Thoracic aorta (tissue), 2 donors: ENCODE measurements around the gene SMIM45.
A peak's percentile ranks its signal among the peaks of the same experiment; 100 is the strongest.

Experiments
- ATAC-seq: fragments of 150-250 bp; one replicate; pipeline ENCODE4 v1.8.0; 2017; ENCODE audit warnings: low read depth; ENCODE audit not compliant: insufficient number of reproducible peaks, low FRiP score
- DNase-seq: peaks from one replicate; pipeline ENCODE4 v3.0.0-alpha.2; 2020; ENCODE audit warnings: low spot score
- H3K27ac ChIP-seq, 2 donors: fragments of 200-600 bp; sonication (generic); 1 replicate in 1 of 2; 2 replicates in 1 of 2; pipeline ENCODE4 v1.5.1; 2016; ENCODE audit warnings: mild to moderate bottlenecking in 2 of 2, moderate library complexity in 2 of 2
- H3K27me3 ChIP-seq: fragments of 200-600 bp; sonication (generic); replicated peaks from 2 replicates; pipeline ENCODE4 v1.6.0; 2016; ENCODE audit warnings: mild to moderate bottlenecking; ENCODE audit not compliant: insufficient read depth
- H3K36me3 ChIP-seq: fragments of 200-600 bp; sonication (generic); one replicate; pipeline ENCODE4 v1.5.1; 2016
- H3K4me1 ChIP-seq, 2 donors: fragments of 200-600 bp; sonication (generic); 1 replicate in 1 of 2; 2 replicates in 1 of 2; pipeline versions ENCODE4 v1.5.1 to v1.6.0; 2016; ENCODE audit warnings: low read depth in 2 of 2, mild to moderate bottlenecking in 1 of 2; ENCODE audit not compliant: control insufficient read depth in 1 of 2
- H3K4me3 ChIP-seq: fragments of 200-600 bp; sonication (generic); 2 replicates; pipeline ENCODE4 v1.5.1; 2016; ENCODE audit warnings: mild to moderate bottlenecking
- H3K9me3 ChIP-seq: fragments of 200-600 bp; sonication (generic); 2 replicates; pipeline ENCODE4 v1.5.1; 2016
- TF ChIP-seq, protein P1 (sequence below): fragments of 200-600 bp; sonication (generic); IDR thresholded peaks from one replicate; pipeline ENCODE4 v1.5.1; 2019; ENCODE audit warnings: antibody characterized with exemption

Gene SMIM45

DNA sequence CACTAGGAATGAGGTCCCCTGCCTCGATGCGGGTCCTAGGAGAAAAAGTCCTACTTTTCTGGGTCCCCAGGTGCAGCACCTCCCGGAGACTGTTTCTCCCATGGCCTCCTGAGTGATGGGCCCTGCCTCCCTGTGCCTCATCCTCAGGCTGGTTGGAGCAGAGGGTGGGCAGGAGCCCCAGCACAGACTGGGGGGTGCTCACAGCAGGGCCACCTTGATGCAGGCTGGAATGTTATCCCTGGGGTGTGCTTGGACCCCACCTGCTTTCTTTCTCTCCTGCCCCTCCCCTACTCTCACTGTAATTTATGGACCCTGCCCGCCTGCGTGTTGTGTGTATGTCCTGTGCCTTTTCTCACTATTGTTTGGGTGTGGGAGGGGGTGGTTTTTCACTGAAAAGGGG is 45.1 kb upstream of the SMIM45 start:
- Histone ChIP-seq H3K36me3 (peaks cover 37% of the 10 kb centered on the region), H3K4me3 (no peak overlapping the region), H3K27me3 (peaks cover 7% of the 10 kb centered on the region), H3K27ac (no peak overlapping the region), H3K9me3 (no peaks in the 10 kb centered on the region), H3K4me1 (peaks cover 13 to 19% of the 10 kb centered on the region in 2 donors)
- no peak for DNase-seq
- ATAC-seq, result no peak
- TF ChIP-seq, protein P1, sequence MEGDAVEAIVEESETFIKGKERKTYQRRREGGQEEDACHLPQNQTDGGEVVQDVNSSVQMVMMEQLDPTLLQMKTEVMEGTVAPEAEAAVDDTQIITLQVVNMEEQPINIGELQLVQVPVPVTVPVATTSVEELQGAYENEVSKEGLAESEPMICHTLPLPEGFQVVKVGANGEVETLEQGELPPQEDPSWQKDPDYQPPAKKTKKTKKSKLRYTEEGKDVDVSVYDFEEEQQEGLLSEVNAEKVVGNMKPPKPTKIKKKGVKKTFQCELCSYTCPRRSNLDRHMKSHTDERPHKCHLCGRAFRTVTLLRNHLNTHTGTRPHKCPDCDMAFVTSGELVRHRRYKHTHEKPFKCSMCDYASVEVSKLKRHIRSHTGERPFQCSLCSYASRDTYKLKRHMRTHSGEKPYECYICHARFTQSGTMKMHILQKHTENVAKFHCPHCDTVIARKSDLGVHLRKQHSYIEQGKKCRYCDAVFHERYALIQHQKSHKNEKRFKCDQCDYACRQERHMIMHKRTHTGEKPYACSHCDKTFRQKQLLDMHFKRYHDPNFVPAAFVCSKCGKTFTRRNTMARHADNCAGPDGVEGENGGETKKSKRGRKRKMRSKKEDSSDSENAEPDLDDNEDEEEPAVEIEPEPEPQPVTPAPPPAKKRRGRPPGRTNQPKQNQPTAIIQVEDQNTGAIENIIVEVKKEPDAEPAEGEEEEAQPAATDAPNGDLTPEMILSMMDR, result no peak

DNA sequence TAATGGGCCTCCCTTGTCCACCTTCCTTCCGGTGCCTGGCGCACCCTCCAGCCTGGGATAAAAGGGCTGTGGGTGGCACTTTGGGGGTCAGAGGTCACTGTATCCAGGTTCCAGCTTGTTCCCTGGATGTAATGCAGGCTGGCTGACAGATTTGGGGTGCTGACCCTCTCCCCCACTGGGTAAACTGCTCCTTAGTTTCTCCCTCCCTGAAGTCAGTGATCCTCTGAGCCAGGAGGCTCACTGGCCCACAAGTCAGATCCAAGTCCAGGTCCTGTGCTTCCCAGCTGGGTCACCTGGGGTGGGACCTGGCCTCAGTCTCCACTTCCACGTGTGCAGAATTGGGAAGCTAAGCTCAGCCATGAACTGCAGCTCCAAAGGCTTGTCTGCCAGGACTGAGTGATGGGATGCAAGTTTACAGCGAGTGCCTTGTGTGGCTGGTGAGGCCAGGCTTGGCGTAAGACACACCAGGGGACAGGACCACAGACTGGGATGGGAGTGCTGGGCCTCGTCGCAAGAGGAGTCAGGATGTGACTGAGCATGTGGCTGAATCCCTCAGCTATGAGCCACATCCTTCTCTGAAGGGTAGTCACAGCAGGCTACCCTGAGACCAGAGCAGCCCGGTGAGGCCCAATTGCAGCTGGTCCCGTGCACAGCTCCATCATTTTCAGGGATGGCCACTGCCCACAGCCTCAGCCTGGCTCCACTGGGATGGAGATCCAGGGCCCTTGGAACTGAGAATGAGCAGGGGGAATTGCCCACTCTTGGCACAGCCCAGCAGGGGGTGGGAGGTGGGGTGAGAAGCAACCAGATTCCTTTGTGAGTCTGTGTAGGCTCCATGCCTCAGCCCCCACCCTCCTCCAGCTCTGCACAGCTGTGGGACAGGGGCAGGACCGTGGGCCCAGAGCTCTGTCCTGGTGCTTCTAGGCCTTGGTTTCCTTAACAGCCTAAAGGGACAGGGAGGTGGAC is 44.2 kb upstream of the SMIM45 start:
- Histone ChIP-seq H3K4me1 (peaks cover 13 to 19% of the 10 kb centered on the region in 2 donors), H3K27ac (no peak overlapping the region), H3K36me3 (peaks cover 29% of the 10 kb centered on the region), H3K4me3 (no peak overlapping the region), H3K9me3 (no peaks in the 10 kb centered on the region), H3K27me3 (peaks cover 7% of the 10 kb centered on the region)
- TF ChIP-seq, protein P1, result no peak
- DNase-seq (no peak), ATAC-seq (no peak)

DNA sequence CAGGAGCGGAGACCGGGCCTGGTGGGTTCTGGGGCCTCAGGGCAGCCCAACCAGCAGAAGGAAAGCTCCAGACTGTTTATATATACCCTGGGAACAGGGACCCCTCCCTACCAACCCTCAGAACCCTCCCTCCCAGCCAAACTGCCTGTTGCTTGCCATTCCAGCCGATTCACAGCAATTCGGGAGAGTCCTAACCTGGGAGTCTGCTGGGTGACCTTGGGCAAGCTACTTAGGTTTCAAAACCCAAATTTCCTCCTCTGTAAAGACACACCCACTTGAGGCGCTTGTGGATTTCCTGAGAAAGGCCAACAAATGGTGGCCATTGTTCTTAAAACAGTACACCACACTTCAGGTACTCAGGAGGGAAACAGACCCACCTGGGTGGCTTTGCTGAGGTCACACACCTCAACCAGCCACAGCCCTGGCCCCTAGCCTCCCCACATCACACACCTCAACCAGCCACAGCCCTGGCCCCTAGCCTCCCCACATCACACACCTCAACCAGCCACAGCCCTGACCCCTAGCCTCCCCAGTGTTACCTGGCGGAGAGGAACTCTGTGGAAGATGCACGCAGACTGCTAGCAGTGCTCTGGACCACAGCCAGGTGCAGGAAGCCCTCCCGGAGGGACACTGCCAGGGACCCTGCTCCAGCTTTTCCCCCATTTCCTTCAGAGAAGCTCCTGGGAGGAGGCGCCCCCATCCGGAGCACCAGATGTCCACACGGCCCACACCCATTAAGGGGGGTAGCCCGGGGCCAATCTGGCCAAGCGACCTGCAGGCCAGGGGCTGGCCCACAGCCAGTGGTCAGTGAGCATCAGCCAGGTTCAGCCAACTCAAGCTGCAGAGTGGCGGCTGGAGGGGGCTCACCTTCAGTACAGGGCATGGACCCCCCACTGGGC is 43.3 kb upstream of the SMIM45 start:
- TF ChIP-seq, protein P1, result no peak
- H3K36me3 ChIP-seq, result peaks cover 22% of the 10 kb centered on the region
- no peak for DNase-seq
- H3K4me3 ChIP-seq, result no peak overlapping the region
- H3K4me1 ChIP-seq, result peaks cover 13 to 19% of the 10 kb centered on the region in 2 donors
- H3K27me3 ChIP-seq, result peaks cover 14% of the 10 kb centered on the region
- no peak for ATAC-seq
- H3K27ac ChIP-seq, result no peak overlapping the region
- no peaks in the 10 kb centered on the region for H3K9me3 ChIP-seq

DNA sequence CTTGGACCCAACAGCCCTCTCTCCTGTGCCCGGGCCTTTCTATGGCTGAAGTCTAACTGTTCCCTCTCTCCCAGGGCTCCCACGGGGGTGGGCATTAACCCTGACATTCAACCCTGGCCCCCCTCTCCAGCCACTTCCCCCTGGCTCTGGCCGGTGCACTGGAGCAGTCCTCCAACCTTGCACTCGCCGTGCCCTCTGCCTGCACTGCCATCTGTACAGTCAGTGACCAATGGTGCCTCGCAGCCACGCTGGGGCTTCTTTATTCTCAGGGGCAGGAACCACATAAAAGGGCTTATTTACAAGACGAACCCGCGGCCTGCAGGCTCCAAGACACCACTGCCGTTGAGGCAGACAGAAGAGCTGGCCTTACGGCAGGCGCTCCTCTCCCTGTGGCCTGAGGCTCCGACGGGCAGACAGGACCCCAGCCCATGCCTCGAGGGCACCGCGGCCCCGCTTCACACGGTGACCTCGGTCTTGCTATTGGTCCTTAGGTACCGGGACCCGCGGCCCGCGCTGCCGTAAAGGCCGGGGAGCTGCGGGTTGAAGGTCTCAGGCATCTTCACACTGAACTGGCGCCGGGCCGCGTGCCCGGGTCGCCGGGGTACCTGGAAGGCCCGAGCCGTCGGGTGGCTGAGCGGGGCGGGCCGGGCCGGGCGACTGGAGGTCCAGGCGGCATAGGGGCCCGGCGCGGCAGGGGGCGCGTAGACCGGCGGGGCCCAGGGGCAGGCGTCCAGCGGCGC is 42.5 kb upstream of the SMIM45 start:
- H3K36me3 ChIP-seq, result peaks cover 14% of the 10 kb centered on the region
- TF ChIP-seq, protein P1, result no peak
- ATAC-seq, result no peak
- no peaks in the 10 kb centered on the region for H3K9me3 ChIP-seq
- H3K27me3 ChIP-seq, result peaks cover 14% of the 10 kb centered on the region
- H3K4me3 ChIP-seq, result peak overlapping the region; percentile 63
- no peak overlapping the region for H3K27ac ChIP-seq
- no peak for DNase-seq
- H3K4me1 ChIP-seq, result peaks cover 13 to 19% of the 10 kb centered on the region in 2 donors
